HCT116 (cell line): ENCODE measurements around the gene ZBTB20. TPM values are rescaled to one million over a fixed set of nuclear protein-coding genes. Genes with fewer than 3 reads are reported as not detected.

Experiments used
- ATAC-seq: fragments of 200-7000 bp; cut with Tn5 transposase; 2 replicates; pipeline ENCODE4 v1.9.1; 2020; ENCODE audit warnings: mild to moderate bottlenecking, moderate library complexity
- BruUV-seq: library from RNA; stranded (reverse); fragments of 400-500 nt; replicated peaks from 2 replicates; lab custom pipeline; 2021; lab: Mats Ljungman, UMichigan
- CTCF ChIA-PET: fragments of 300-600 bp; sonication (Branson Sonifier 250); formaldehyde crosslinking; loops from one replicate; lab custom pipeline; 2021; ENCODE audit warnings: antibody characterized with exemption; lab: Charles Lee
- POLR2A ChIA-PET: fragments of 300-600, 350-600 bp; sonication (Branson Sonifier 250); formaldehyde crosslinking; loops from one replicate; lab custom pipeline; 2021; ENCODE audit warnings: antibody characterized with exemption; lab: Charles Lee
- RAD21 ChIA-PET, 2 experiments: fragments of 300-600 bp; sonication (Branson Sonifier 250); formaldehyde crosslinking; loops; one replicate each; lab custom pipeline; 2023; ENCODE audit warnings: low total read pairs in 2 of 2; ENCODE audit not compliant: uncharacterized antibody in 2 of 2, unreplicated experiment in 2 of 2, low non-redundant PET in 1 of 2; lab: Charles Lee
- DNase-seq: peaks from one replicate; pipeline ENCODE4 v3.0.0-alpha.2; 2010; ENCODE audit warnings: low read depth, low spot score
- H2AFZ ChIP-seq: fragments of 200-600 bp; shearing (Covaris generic), sonication (generic); 2 replicates; pipeline ENCODE4 v1.6.1; 2017; ENCODE audit warnings: low read depth, mixed run types, mixed read lengths, antibody characterized with exemption, low read length; ENCODE audit not compliant: poor library complexity, severe bottlenecking
- H3K27ac ChIP-seq: 2 replicates; pipeline ENCODE4 v1.5.1; 2012; ENCODE audit warnings: low read depth, low read length
- H3K27me3 ChIP-seq: fragments of 200-600 bp; sonication (generic); 2 replicates; pipeline ENCODE4 v1.6.1; 2016; ENCODE audit warnings: mixed run types, low read length, mixed read lengths; ENCODE audit not compliant: insufficient read depth
- H3K36me3 ChIP-seq, 2 experiments: fragments of 200-500 bp in 1 of 2; fragments of 200-600 bp in 1 of 2; sonication (Bioruptor generic) in 1 of 2; sonication (generic) in 1 of 2; 2 replicates each; pipeline versions ENCODE4 v1.5.1 to v1.6.1; 2014 to 2016; ENCODE audit warnings: low read length in 2 of 2, inconsistent platforms in 1 of 2, mixed read lengths in 1 of 2, mixed run types in 1 of 2; ENCODE audit not compliant: insufficient read depth in 2 of 2, control insufficient read depth in 1 of 2
- H3K4me1 ChIP-seq, 2 experiments: fragments of 200-600 bp in 1 of 2; sonication (generic) in 1 of 2; 2 replicates each; pipeline versions ENCODE4 v1.5.1 to v1.6.1; 2012 to 2017; ENCODE audit warnings: low read length in 2 of 2, inconsistent platforms in 1 of 2, mild to moderate bottlenecking in 1 of 2, mixed read lengths in 1 of 2, mixed run types in 1 of 2, moderate library complexity in 1 of 2; ENCODE audit not compliant: insufficient read depth in 2 of 2, control insufficient read depth in 1 of 2
- H3K4me2 ChIP-seq: fragments of 200-600 bp; sonication (generic); 2 replicates; pipeline ENCODE4 v1.6.1; 2017; ENCODE audit warnings: mixed run types, low read length, mixed read lengths
- H3K4me3 ChIP-seq, 2 experiments: fragments of 200-600 bp in 1 of 2; sonication (generic) in 1 of 2; replicated peaks in 1 of 2; 2 replicates each; pipeline ENCODE4 v1.5.1; 2011 to 2016; ENCODE audit warnings: low read length in 2 of 2, control low read depth in 1 of 2, low read depth in 1 of 2, mild to moderate bottlenecking in 1 of 2, mixed read lengths in 1 of 2, mixed run types in 1 of 2
- H3K79me2 ChIP-seq: fragments of 200-600 bp; sonication (generic); 2 replicates; pipeline ENCODE4 v1.6.1; 2017; ENCODE audit warnings: mild to moderate bottlenecking, mixed run types, low read length, moderate library complexity, mixed read lengths; ENCODE audit not compliant: insufficient read depth
- H3K9ac ChIP-seq: fragments of 200-600 bp; sonication (generic); 2 replicates; pipeline ENCODE4 v1.6.1; 2016; ENCODE audit warnings: low read length, mixed read lengths
- H3K9me2 ChIP-seq: fragments of 200-600 bp; sonication (generic), shearing (Covaris generic); 2 replicates; pipeline ENCODE4 v1.6.1; 2017; ENCODE audit warnings: mixed run types, mild to moderate bottlenecking, moderate library complexity; ENCODE audit not compliant: insufficient read depth
- H3K9me3 ChIP-seq, 2 experiments: fragments of 200-500 bp in 1 of 2; fragments of 200-600 bp in 1 of 2; sonication (Bioruptor generic) in 1 of 2; sonication (generic) in 1 of 2; 2 replicates each; pipeline ENCODE4 v1.6.1; 2014 to 2017; ENCODE audit warnings: low read length in 2 of 2, mixed read lengths in 2 of 2, inconsistent platforms in 1 of 2, low read depth in 1 of 2, mild to moderate bottlenecking in 1 of 2, mixed run types in 1 of 2, moderate library complexity in 1 of 2; ENCODE audit not compliant: control insufficient read depth in 1 of 2, insufficient read depth in 1 of 2
- H4K20me1 ChIP-seq: fragments of 200-600 bp; sonication (generic), shearing (Covaris generic); 2 replicates; pipeline ENCODE4 v1.6.1; 2017; ENCODE audit warnings: mixed run types, mild to moderate bottlenecking, moderate library complexity; ENCODE audit not compliant: insufficient read depth
- EZH2phosphoT487 ChIP-seq: fragments of 200-600 bp; IDR thresholded peaks from 2 replicates; pipeline ENCODE4 v1.6.1; 2018; ENCODE audit warnings: antibody characterized with exemption, borderline replicate concordance
- FOSL1 ChIP-seq: IDR thresholded peaks from 2 replicates; pipeline ENCODE4 v1.6.1; 2012; ENCODE audit warnings: low read depth
- JUND ChIP-seq: IDR thresholded peaks from 2 replicates; pipeline ENCODE4 v1.6.1; 2012
- SIN3A ChIP-seq: IDR thresholded peaks from 2 replicates; pipeline ENCODE4 v1.6.1; 2012; ENCODE audit warnings: low read depth
- SP1 ChIP-seq: IDR thresholded peaks from 2 replicates; pipeline ENCODE4 v1.6.1; 2012; ENCODE audit warnings: low read depth
- TCF7L2 ChIP-seq: IDR thresholded peaks from 2 replicates; pipeline ENCODE4 v1.7.0; 2011; ENCODE audit warnings: borderline replicate concordance, inconsistent platforms; ENCODE audit not compliant: insufficient read depth, insufficient read length; ENCODE audit errors: extremely low read depth
- YY1 ChIP-seq: IDR thresholded peaks from 2 replicates; pipeline ENCODE4 v1.6.1; 2011; ENCODE audit warnings: low read length, low read depth, moderate library complexity, mild to moderate bottlenecking; ENCODE audit not compliant: insufficient replicate concordance; ENCODE audit errors: extremely low read depth
- ZNF274 ChIP-seq: fragments of 200-500 bp; sonication (Bioruptor generic); IDR thresholded peaks from 2 replicates; pipeline ENCODE4 v1.6.1; 2014; ENCODE audit warnings: mild to moderate bottlenecking, low read depth, low read length, inconsistent platforms
- intact Hi-C: fragments of 100-400 bp; cut with micrococcal nuclease; formaldehyde crosslinking; loops from 2 replicates; pipeline ENCODE4 v1.10.0; 2022
- total RNA-seq: library from RNA; stranded (reverse); gene quantifications from one replicate; pipeline ENCODE4 v1.2.1, GENCODE V29; 2021; ENCODE audit not compliant: unreplicated experiment
- TF ChIP-seq, protein P1 (sequence below): IDR thresholded peaks from 2 replicates; pipeline ENCODE4 v1.6.1; 2012
- TF ChIP-seq, protein P2 (sequence below): IDR thresholded peaks from 2 replicates; pipeline ENCODE4 v1.6.1; 2011; ENCODE audit warnings: mild to moderate bottlenecking, low read length, moderate library complexity; ENCODE audit not compliant: insufficient replicate concordance; ENCODE audit errors: extremely low read depth
- TF ChIP-seq, protein P3 (sequence below): IDR thresholded peaks from 2 replicates; pipeline ENCODE4 v1.6.1; 2012; ENCODE audit warnings: low read depth
- TF ChIP-seq, protein P4 (sequence below), 3 experiments: fragments of 200-600 bp in 1 of 3; sonication (generic) in 1 of 3; IDR thresholded peaks in 2 of 3; conservative IDR thresholded peaks in 1 of 3; 2 replicates each; pipeline ENCODE4 v1.5.1; 2012 to 2017; ENCODE audit warnings: low read depth in 2 of 3, low read length in 2 of 3, antibody characterized with exemption in 1 of 3, borderline replicate concordance in 1 of 3, control low read depth in 1 of 3, mild to moderate bottlenecking in 1 of 3, mixed read lengths in 1 of 3, mixed run types in 1 of 3, moderate library complexity in 1 of 3; ENCODE audit not compliant: insufficient read depth in 1 of 3

The ZBTB20 gene
- total RNA-seq, 1 experiment from 2014 or later: 42.1 TPM

DNA sequence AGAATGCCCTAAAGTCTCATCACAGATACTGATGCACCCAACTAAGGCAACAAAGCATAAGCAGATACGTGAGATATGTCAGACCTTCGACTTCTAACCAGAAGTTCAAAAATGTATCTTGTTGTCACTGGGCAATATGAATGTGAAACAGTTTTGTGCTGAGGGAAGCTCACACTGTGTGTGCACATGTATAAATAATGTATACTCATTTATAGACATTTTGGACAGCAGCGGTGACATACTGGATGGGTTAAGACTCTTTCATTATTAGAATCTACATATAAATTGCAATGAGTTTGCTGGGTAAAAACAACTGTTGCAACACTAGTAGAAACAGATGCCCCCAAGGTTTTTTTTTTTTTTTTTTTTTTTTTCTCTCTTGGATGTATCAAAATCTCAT, 815.4 kb downstream of the ZBTB20 start:
- no peaks in the 10 kb centered on the region for H3K9me2 ChIP-seq
- no peaks in the 10 kb centered on the region for H3K4me1 ChIP-seq
- POLR2A ChIA-PET: no interaction called here
- H3K27me3 ChIP-seq: no peaks in the 10 kb centered on the region
- H3K9ac ChIP-seq: no peak overlapping the region
- no peak for TF ChIP-seq JUND
- no peak for TF ChIP-seq SP1
- no peak for TF ChIP-seq SIN3A
- no peak for TF ChIP-seq ZNF274
- no peak for TF ChIP-seq YY1
- TF ChIP-seq, protein P1, sequence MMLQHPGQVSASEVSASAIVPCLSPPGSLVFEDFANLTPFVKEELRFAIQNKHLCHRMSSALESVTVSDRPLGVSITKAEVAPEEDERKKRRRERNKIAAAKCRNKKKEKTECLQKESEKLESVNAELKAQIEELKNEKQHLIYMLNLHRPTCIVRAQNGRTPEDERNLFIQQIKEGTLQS: no peak
- TF ChIP-seq, all 23 proteins: peak for 0
- Histone ChIP-seq H2AFZ (no peak overlapping the region), H3K4me3 (no peak overlapping the region), H3K9me3 (no peaks in the 10 kb centered on the region), H3K4me2 (no peak overlapping the region), H3K36me3 (peaks cover 0 to 31% of the 10 kb centered on the region in 2 experiments; a peak in 2 of 4 replicates), H3K27ac (no peak overlapping the region), H4K20me1 (no peaks in the 10 kb centered on the region), H3K79me2 (peaks cover 19% of the 10 kb centered on the region; the same call in 1 of the 2 replicates)
- ChIA-PET RAD21 (no interaction called here), CTCF (no interaction called here)
- intact Hi-C loops: no loop called here
- ATAC-seq (no peak), DNase-seq (no peak)
- no TSS peak for BruUV-seq

DNA sequence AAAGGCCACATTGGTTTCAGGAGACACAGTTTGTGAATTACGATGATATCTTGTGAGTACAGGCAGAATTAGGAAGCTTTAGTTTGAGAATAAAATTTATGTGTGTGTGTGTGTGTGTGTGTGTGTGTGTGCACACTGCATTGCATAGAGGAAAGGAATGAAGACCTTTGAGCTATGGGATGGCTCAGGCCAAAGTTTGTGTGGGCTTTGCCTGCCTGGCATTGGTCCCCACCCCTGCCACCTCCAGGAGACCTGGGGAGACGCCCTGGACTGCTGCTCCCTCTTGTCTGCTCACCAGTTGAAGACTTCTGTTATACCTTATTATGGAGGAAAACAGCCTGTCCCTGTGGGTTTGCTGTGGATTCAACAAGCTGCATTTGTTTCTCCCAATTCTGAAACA, 816.1 kb downstream of the ZBTB20 start:
- Histone ChIP-seq H3K79me2 (peaks cover 19% of the 10 kb centered on the region; the same call in 1 of the 2 replicates), H3K4me3 (no peak overlapping the region), H3K9me3 (no peaks in the 10 kb centered on the region), H3K4me1 (no peaks in the 10 kb centered on the region), H3K4me2 (no peak overlapping the region), H3K9me2 (no peaks in the 10 kb centered on the region), H3K27me3 (no peaks in the 10 kb centered on the region), H3K9ac (no peak overlapping the region), H3K27ac (no peak overlapping the region), H4K20me1 (no peaks in the 10 kb centered on the region), H2AFZ (no peak overlapping the region), H3K36me3 (peaks cover 0 to 31% of the 10 kb centered on the region in 2 experiments; a peak in 2 of 4 replicates)
- ChIA-PET RAD21 (no interaction called here), CTCF (no interaction called here), POLR2A (no interaction called here)
- DNase-seq: no peak
- intact Hi-C loops: no loop called here
- no peak for ATAC-seq
- no TSS peak for BruUV-seq
- no peak for TF ChIP-seq TCF7L2
- no peak for TF ChIP-seq EZH2phosphoT487
- TF ChIP-seq, protein P2, sequence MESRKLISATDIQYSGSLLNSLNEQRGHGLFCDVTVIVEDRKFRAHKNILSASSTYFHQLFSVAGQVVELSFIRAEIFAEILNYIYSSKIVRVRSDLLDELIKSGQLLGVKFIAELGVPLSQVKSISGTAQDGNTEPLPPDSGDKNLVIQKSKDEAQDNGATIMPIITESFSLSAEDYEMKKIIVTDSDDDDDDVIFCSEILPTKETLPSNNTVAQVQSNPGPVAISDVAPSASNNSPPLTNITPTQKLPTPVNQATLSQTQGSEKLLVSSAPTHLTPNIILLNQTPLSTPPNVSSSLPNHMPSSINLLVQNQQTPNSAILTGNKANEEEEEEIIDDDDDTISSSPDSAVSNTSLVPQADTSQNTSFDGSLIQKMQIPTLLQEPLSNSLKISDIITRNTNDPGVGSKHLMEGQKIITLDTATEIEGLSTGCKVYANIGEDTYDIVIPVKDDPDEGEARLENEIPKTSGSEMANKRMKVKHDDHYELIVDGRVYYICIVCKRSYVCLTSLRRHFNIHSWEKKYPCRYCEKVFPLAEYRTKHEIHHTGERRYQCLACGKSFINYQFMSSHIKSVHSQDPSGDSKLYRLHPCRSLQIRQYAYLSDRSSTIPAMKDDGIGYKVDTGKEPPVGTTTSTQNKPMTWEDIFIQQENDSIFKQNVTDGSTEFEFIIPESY: no peak
- TF ChIP-seq, protein P3, sequence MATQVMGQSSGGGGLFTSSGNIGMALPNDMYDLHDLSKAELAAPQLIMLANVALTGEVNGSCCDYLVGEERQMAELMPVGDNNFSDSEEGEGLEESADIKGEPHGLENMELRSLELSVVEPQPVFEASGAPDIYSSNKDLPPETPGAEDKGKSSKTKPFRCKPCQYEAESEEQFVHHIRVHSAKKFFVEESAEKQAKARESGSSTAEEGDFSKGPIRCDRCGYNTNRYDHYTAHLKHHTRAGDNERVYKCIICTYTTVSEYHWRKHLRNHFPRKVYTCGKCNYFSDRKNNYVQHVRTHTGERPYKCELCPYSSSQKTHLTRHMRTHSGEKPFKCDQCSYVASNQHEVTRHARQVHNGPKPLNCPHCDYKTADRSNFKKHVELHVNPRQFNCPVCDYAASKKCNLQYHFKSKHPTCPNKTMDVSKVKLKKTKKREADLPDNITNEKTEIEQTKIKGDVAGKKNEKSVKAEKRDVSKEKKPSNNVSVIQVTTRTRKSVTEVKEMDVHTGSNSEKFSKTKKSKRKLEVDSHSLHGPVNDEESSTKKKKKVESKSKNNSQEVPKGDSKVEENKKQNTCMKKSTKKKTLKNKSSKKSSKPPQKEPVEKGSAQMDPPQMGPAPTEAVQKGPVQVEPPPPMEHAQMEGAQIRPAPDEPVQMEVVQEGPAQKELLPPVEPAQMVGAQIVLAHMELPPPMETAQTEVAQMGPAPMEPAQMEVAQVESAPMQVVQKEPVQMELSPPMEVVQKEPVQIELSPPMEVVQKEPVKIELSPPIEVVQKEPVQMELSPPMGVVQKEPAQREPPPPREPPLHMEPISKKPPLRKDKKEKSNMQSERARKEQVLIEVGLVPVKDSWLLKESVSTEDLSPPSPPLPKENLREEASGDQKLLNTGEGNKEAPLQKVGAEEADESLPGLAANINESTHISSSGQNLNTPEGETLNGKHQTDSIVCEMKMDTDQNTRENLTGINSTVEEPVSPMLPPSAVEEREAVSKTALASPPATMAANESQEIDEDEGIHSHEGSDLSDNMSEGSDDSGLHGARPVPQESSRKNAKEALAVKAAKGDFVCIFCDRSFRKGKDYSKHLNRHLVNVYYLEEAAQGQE: no peak
- no peak for TF ChIP-seq FOSL1
- TF ChIP-seq, protein P4, sequence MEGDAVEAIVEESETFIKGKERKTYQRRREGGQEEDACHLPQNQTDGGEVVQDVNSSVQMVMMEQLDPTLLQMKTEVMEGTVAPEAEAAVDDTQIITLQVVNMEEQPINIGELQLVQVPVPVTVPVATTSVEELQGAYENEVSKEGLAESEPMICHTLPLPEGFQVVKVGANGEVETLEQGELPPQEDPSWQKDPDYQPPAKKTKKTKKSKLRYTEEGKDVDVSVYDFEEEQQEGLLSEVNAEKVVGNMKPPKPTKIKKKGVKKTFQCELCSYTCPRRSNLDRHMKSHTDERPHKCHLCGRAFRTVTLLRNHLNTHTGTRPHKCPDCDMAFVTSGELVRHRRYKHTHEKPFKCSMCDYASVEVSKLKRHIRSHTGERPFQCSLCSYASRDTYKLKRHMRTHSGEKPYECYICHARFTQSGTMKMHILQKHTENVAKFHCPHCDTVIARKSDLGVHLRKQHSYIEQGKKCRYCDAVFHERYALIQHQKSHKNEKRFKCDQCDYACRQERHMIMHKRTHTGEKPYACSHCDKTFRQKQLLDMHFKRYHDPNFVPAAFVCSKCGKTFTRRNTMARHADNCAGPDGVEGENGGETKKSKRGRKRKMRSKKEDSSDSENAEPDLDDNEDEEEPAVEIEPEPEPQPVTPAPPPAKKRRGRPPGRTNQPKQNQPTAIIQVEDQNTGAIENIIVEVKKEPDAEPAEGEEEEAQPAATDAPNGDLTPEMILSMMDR (IDR thresholded peaks at IDR 0.05 in 2 of 3, conservative IDR thresholded peaks at IDR 0.05 in 1 of 3; ENCODE audit: borderline replicate concordance in 1 of 3, insufficient read depth in 1 of 3, low read depth in 2 of 3, low read length in 2 of 3): no peak
